SK-N-SH (cell line): ENCODE data around the gene SREK1IP1. TPM values are rescaled to one million over a fixed set of nuclear protein-coding genes. Genes with fewer than 3 reads are reported as not detected.

Experiments
- CTCF ChIA-PET: fragments of 300-600, 350-600 bp; formaldehyde crosslinking; extraction: SDS; loops from one replicate; lab custom pipeline; 2021; lab: Yijun Ruan, JAX
- POLR2A ChIA-PET: fragments of 350-600 bp; sonication (Branson Sonifier 250); formaldehyde crosslinking; extraction: SDS; loops from one replicate; lab custom pipeline; 2020; ENCODE audit warnings: antibody characterized with exemption, inconsistent platforms; lab: Yijun Ruan, JAX
- DNase-seq: peaks from one replicate; pipeline ENCODE4 v3.0.0; 2012
- H2AFZ ChIP-seq: fragments of 200-600 bp; sonication (generic); 2 replicates; pipeline ENCODE4 v1.8.1; 2016; ENCODE audit warnings: antibody characterized with exemption, mild to moderate bottlenecking, low read depth
- H3F3A ChIP-seq: fragments of 200-600 bp; sonication (generic); replicated peaks from 2 replicates; pipeline ENCODE3; 2016; ENCODE audit warnings: antibody characterized with exemption, mild to moderate bottlenecking; ENCODE audit not compliant: insufficient read depth
- H3K27ac ChIP-seq, 2 experiments: fragments of 200-500 bp in 1 of 2; fragments of 200-600 bp in 1 of 2; sonication (Bioruptor generic) in 1 of 2; sonication (generic), shearing (Covaris generic) in 1 of 2; 2 replicates each; pipeline versions ENCODE4 v1.5.1 to v1.6.1; 2014 to 2016; ENCODE audit warnings: low read depth in 2 of 2, inconsistent platforms in 1 of 2, low read length in 1 of 2, mild to moderate bottlenecking in 1 of 2, mixed read lengths in 1 of 2
- H3K27me3 ChIP-seq: fragments of 200-600 bp; sonication (generic), shearing (Covaris generic); 2 replicates; pipeline ENCODE4 v1.6.1; 2016; ENCODE audit warnings: mixed run types; ENCODE audit not compliant: insufficient read depth
- H3K36me3 ChIP-seq, 2 experiments: fragments of 200-500 bp in 1 of 2; fragments of 200-600 bp in 1 of 2; sonication (Bioruptor generic) in 1 of 2; sonication (generic) in 1 of 2; replicated peaks in 1 of 2; 2 replicates each; pipeline versions ENCODE3 to v1.5.1; 2014 to 2016; ENCODE audit warnings: low read length in 1 of 2, mild to moderate bottlenecking in 1 of 2; ENCODE audit not compliant: insufficient read depth in 2 of 2, control insufficient read depth in 1 of 2
- H3K4me1 ChIP-seq, 2 experiments: fragments of 200-500 bp in 1 of 2; fragments of 200-600 bp in 1 of 2; sonication (Bioruptor generic) in 1 of 2; sonication (generic), shearing (Covaris generic) in 1 of 2; 2 replicates each; pipeline versions ENCODE4 v1.5.1 to v1.6.1; 2014 to 2016; ENCODE audit warnings: low read depth in 1 of 2, low read length in 1 of 2, mixed run types in 1 of 2; ENCODE audit not compliant: insufficient read depth in 2 of 2, control insufficient read depth in 1 of 2
- H3K4me2 ChIP-seq: fragments of 200-600 bp; sonication (generic), shearing (Covaris generic); 2 replicates; pipeline ENCODE4 v1.6.1; 2017; ENCODE audit warnings: mixed run types
- H3K4me3 ChIP-seq, 2 experiments: fragments of 200-500 bp in 1 of 2; fragments of 200-600 bp in 1 of 2; sonication (Bioruptor generic) in 1 of 2; sonication (generic), shearing (Covaris generic) in 1 of 2; 2 replicates each; pipeline versions ENCODE4 v1.5.1 to v1.8.1; 2014 to 2016; ENCODE audit warnings: low read depth in 2 of 2, inconsistent platforms in 1 of 2, low read length in 1 of 2, mild to moderate bottlenecking in 1 of 2, mixed read lengths in 1 of 2, moderate library complexity in 1 of 2
- H3K79me2 ChIP-seq: fragments of 200-600 bp; sonication (generic); 2 replicates; pipeline ENCODE4 v1.8.1; 2017; ENCODE audit warnings: mild to moderate bottlenecking; ENCODE audit not compliant: insufficient read depth
- H3K9ac ChIP-seq: fragments of 200-600 bp; sonication (generic); 2 replicates; pipeline ENCODE4 v1.6.1; 2017; ENCODE audit warnings: mixed run types
- H3K9me2 ChIP-seq: fragments of 200-600 bp; sonication (generic); 2 replicates; pipeline ENCODE4 v1.6.1; 2017; ENCODE audit warnings: mixed run types
- H3K9me3 ChIP-seq: fragments of 200-600 bp; sonication (generic); 2 replicates; pipeline ENCODE4 v1.6.1; 2017; ENCODE audit warnings: mixed run types, mild to moderate bottlenecking, moderate library complexity
- H4K20me1 ChIP-seq: fragments of 200-600 bp; sonication (generic); 2 replicates; pipeline ENCODE4 v1.6.1; 2017; ENCODE audit warnings: mild to moderate bottlenecking, mixed run types; ENCODE audit not compliant: insufficient read depth
- ELF1 ChIP-seq: IDR thresholded peaks from 2 replicates; pipeline ENCODE4 v1.4.0; 2012
- EP300 ChIP-seq, 2 experiments: IDR thresholded peaks; 2 replicates each; pipeline versions ENCODE4 v1.4.0 to v1.6.1; 2012; ENCODE audit warnings: borderline replicate concordance in 1 of 2, low read depth in 1 of 2, low read length in 1 of 2
- FOSL2 ChIP-seq: IDR thresholded peaks from 2 replicates; pipeline ENCODE4 v1.4.0; 2012; ENCODE audit warnings: low read depth, mild to moderate bottlenecking, moderate library complexity, borderline replicate concordance
- GABPA ChIP-seq: IDR thresholded peaks from 2 replicates; pipeline ENCODE4 v1.4.0; 2012; ENCODE audit warnings: low read depth, mild to moderate bottlenecking
- GATA2 ChIP-seq: sonication (generic); formaldehyde crosslinking; IDR thresholded peaks from 2 replicates; pipeline ENCODE4 v1.5.0; 2020; ENCODE audit warnings: mild to moderate bottlenecking, missing genetic modification reagents
- MEF2A ChIP-seq: IDR thresholded peaks from 2 replicates; pipeline ENCODE4 v1.4.0; 2012; ENCODE audit warnings: low read depth, borderline replicate concordance
- NFIC ChIP-seq: IDR thresholded peaks from 2 replicates; pipeline ENCODE4 v1.4.0; 2012; ENCODE audit warnings: borderline replicate concordance
- NRF1 ChIP-seq: IDR thresholded peaks from 2 replicates; pipeline ENCODE4 v1.6.1; 2012; ENCODE audit warnings: low read depth, mild to moderate bottlenecking, low read length
- RXRA ChIP-seq: IDR thresholded peaks from 2 replicates; pipeline ENCODE4 v1.4.0; 2012; ENCODE audit warnings: low read depth, mild to moderate bottlenecking, borderline replicate concordance
- TAF1 ChIP-seq: IDR thresholded peaks from 2 replicates; pipeline ENCODE4 v1.6.1; 2012; ENCODE audit warnings: low read depth, mild to moderate bottlenecking, low read length, moderate library complexity, borderline replicate concordance
- TEAD4 ChIP-seq: IDR thresholded peaks from 2 replicates; pipeline ENCODE4 v1.4.0; 2012; ENCODE audit warnings: mild to moderate bottlenecking, borderline replicate concordance; ENCODE audit not compliant: insufficient read depth
- YY1 ChIP-seq: IDR thresholded peaks from 2 replicates; pipeline ENCODE4 v1.4.0; 2012; ENCODE audit warnings: low read depth, mild to moderate bottlenecking
- WGBS: methylation state at CpG from one replicate; pipeline ENCODE4 v1.1.6; 2017; ENCODE audit warnings: low lambda C conversion rate; 5-methylcytosine and 5-hydroxymethylcytosine counted together
- polyA plus RNA-seq, 3 experiments: library from polyadenylated mRNA; depleted of rRNA; stranded (reverse); fragments of >200 nt; gene quantifications; 2 replicates each; pipeline ENCODE4 v1.2.3, GENCODE V29; 2012
- TF ChIP-seq, protein P1 (sequence below): IDR thresholded peaks from 2 replicates; pipeline ENCODE4 v1.6.1; 2012; ENCODE audit warnings: mild to moderate bottlenecking, low read depth, low read length, moderate library complexity
- TF ChIP-seq, protein P2 (sequence below): fragments of 150-350 bp; IDR thresholded peaks from 2 replicates; pipeline ENCODE4 v1.6.1; 2016; ENCODE audit warnings: mild to moderate bottlenecking, low read depth, low read length
- TF ChIP-seq, protein P3 (sequence below): IDR thresholded peaks from 2 replicates; pipeline ENCODE4 v1.4.0; 2012; ENCODE audit warnings: low read depth, borderline replicate concordance
- TF ChIP-seq, protein P4 (sequence below): IDR thresholded peaks from 2 replicates; pipeline ENCODE4 v1.4.0; 2012; ENCODE audit warnings: low read depth, borderline replicate concordance

SREK1IP1 gene
- polyA plus RNA-seq, 1 of the 3 experiments (the other 2 are of a cell fraction): 1.2 TPM

DNA sequence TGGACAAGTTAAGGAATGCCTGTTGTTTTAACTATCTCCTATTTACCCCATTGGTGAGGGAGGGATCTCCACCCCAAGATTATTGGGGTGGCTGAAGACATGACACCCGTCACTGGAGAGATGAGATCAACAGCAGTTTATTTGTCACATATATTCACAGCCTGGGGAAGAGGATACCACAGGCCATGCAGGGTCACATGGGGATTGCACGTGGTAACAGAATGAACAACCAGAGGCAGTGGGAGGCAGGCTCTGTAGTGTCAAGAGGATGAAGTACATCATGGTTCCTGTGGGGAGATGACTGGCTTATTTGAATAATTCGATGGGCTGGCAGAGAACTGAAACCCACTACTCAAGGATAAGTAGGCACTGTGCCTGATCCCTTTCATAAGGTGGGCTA, 96.8 kb downstream of the SREK1IP1 start:
- Histone ChIP-seq H3K9ac (no peak overlapping the region), H3K79me2 (no peaks in the 10 kb centered on the region), H3K4me2 (no peak overlapping the region), H3K9me3 (no peaks in the 10 kb centered on the region), H3K9me2 (no peaks in the 10 kb centered on the region), H3K27ac (no peak overlapping the region), H3K4me1 (no peaks in the 10 kb centered on the region), H3K27me3 (no peaks in the 10 kb centered on the region; the same call in 1 of the 2 replicates), H3K36me3 (no peaks in the 10 kb centered on the region), H3K4me3 (no peak overlapping the region), H3F3A (no peaks in the 10 kb centered on the region), H4K20me1 (no peaks in the 10 kb centered on the region), H2AFZ (no peak overlapping the region)
- TF ChIP-seq GABPA (no peak), FOSL2 (no peak), RXRA (no peak), TEAD4 (no peak), EP300 (IDR thresholded peaks at IDR 0.05; ENCODE audit: borderline replicate concordance in 1 of 2, low read depth in 1 of 2, low read length in 1 of 2) (no peak), GATA2 (CRISPR knock-in tag) (no peak), NRF1 (no peak), MEF2A (no peak), YY1 (no peak), NFIC (no peak), TAF1 (no peak), ELF1 (no peak)
- TF ChIP-seq, protein P1, sequence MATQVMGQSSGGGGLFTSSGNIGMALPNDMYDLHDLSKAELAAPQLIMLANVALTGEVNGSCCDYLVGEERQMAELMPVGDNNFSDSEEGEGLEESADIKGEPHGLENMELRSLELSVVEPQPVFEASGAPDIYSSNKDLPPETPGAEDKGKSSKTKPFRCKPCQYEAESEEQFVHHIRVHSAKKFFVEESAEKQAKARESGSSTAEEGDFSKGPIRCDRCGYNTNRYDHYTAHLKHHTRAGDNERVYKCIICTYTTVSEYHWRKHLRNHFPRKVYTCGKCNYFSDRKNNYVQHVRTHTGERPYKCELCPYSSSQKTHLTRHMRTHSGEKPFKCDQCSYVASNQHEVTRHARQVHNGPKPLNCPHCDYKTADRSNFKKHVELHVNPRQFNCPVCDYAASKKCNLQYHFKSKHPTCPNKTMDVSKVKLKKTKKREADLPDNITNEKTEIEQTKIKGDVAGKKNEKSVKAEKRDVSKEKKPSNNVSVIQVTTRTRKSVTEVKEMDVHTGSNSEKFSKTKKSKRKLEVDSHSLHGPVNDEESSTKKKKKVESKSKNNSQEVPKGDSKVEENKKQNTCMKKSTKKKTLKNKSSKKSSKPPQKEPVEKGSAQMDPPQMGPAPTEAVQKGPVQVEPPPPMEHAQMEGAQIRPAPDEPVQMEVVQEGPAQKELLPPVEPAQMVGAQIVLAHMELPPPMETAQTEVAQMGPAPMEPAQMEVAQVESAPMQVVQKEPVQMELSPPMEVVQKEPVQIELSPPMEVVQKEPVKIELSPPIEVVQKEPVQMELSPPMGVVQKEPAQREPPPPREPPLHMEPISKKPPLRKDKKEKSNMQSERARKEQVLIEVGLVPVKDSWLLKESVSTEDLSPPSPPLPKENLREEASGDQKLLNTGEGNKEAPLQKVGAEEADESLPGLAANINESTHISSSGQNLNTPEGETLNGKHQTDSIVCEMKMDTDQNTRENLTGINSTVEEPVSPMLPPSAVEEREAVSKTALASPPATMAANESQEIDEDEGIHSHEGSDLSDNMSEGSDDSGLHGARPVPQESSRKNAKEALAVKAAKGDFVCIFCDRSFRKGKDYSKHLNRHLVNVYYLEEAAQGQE: no peak
- TF ChIP-seq, protein P2, sequence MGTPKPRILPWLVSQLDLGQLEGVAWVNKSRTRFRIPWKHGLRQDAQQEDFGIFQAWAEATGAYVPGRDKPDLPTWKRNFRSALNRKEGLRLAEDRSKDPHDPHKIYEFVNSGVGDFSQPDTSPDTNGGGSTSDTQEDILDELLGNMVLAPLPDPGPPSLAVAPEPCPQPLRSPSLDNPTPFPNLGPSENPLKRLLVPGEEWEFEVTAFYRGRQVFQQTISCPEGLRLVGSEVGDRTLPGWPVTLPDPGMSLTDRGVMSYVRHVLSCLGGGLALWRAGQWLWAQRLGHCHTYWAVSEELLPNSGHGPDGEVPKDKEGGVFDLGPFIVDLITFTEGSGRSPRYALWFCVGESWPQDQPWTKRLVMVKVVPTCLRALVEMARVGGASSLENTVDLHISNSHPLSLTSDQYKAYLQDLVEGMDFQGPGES: no peak
- TF ChIP-seq, protein P3, sequence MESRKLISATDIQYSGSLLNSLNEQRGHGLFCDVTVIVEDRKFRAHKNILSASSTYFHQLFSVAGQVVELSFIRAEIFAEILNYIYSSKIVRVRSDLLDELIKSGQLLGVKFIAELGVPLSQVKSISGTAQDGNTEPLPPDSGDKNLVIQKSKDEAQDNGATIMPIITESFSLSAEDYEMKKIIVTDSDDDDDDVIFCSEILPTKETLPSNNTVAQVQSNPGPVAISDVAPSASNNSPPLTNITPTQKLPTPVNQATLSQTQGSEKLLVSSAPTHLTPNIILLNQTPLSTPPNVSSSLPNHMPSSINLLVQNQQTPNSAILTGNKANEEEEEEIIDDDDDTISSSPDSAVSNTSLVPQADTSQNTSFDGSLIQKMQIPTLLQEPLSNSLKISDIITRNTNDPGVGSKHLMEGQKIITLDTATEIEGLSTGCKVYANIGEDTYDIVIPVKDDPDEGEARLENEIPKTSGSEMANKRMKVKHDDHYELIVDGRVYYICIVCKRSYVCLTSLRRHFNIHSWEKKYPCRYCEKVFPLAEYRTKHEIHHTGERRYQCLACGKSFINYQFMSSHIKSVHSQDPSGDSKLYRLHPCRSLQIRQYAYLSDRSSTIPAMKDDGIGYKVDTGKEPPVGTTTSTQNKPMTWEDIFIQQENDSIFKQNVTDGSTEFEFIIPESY: no peak
- TF ChIP-seq, protein P4, sequence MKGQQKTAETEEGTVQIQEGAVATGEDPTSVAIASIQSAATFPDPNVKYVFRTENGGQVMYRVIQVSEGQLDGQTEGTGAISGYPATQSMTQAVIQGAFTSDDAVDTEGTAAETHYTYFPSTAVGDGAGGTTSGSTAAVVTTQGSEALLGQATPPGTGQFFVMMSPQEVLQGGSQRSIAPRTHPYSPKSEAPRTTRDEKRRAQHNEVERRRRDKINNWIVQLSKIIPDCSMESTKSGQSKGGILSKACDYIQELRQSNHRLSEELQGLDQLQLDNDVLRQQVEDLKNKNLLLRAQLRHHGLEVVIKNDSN: no peak
- no peak for DNase-seq
- ChIA-PET CTCF (no interaction called here), POLR2A (no interaction called here)
- WGBS: 3% methylated on average over 3 of the region's 3 CpGs
